Measurements from ENCODE around the gene RGS12. TPM values are rescaled to one million over a fixed set of nuclear protein-coding genes. Genes with fewer than 3 reads are reported as not detected.

RGS12 gene
- total RNA-seq, 4 donors from 2014 or later, result 20.4 to 86.1 (median 34.1) TPM

DNA sequence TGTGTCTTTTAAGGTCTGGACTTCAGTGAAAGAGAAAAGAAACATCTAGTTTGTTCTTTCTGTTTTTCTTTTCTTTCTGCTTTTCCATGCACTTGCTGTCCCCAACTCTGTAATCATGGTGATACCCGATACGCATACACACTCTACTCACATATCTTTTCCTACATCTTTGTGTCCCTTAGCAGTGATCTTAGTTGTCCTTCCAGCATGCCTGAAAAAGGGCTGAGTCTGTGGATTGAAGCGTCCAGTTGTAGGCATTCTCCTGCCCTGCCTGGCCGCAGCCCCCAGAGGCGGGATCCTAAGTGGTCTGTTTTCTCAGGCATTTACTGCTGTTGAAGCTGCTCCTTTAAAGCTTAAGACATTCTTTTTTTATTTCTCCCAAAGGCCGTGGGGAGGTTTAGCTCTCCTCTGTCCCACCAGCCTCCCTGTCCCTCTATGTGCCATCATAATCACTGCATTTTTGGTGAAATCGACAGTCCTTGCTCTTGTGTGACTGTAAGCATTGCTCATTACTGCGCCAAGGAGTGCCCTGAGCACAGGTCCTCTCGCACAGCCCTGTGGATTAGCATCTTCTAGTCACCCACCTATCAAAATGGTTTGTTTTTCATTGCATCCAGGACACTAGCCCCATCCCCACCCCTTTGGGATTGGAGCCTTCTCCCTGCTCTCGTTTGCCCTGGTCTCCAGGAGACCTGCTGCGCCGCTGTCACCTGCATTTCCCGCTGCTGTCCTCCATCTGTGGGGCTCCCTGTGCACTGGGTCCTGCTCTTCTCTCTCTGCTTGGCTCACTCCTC lies 4.4 kb downstream of the RGS12 start:
- TF ChIP-seq, protein P1, sequence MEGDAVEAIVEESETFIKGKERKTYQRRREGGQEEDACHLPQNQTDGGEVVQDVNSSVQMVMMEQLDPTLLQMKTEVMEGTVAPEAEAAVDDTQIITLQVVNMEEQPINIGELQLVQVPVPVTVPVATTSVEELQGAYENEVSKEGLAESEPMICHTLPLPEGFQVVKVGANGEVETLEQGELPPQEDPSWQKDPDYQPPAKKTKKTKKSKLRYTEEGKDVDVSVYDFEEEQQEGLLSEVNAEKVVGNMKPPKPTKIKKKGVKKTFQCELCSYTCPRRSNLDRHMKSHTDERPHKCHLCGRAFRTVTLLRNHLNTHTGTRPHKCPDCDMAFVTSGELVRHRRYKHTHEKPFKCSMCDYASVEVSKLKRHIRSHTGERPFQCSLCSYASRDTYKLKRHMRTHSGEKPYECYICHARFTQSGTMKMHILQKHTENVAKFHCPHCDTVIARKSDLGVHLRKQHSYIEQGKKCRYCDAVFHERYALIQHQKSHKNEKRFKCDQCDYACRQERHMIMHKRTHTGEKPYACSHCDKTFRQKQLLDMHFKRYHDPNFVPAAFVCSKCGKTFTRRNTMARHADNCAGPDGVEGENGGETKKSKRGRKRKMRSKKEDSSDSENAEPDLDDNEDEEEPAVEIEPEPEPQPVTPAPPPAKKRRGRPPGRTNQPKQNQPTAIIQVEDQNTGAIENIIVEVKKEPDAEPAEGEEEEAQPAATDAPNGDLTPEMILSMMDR (IDR thresholded peaks at IDR 0.05; ENCODE audit: low read depth), result no peak

DNA sequence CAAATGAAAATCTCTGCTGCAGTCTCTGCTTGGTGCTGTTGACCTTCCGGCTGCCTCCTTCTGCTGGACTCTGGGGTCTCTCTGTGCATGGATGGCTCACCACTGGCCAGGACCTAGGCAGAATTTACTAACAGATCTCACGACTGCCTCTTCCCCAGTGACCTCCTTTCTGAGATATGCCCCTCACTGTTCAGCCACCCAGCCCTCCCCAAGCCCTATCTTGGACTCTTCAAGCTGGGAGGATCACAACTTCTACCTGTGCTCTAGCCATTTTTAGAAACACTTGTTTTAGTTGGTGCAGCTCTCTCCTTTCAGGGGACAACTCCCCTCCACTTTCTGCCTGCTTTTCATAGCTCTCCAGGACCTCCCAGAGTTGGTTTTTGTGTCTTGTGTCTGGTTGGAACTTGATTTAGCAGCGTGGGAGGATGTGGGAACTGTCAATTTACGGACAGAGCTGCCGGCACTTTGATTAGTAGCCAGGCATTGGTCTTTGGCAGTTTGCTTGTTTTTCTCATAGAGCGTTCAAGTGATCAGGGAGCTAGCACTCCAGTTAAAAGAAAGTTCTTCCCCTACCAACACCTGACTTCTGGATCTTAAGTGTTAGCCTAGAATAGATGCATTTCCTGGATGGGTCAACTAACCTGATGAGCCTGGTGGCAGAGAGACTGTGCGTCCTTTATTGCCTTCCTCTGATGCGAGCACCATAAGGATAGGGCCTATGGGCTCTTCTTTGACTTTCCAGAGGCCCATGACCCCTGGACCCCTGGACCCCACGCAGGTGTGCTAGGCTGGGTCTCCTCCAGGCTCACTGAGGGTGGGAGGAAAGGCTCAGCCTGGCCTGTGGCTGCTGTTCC lies 6.5 kb downstream of the RGS12 start:
- TF ChIP-seq, protein P1 (IDR thresholded peaks at IDR 0.05; ENCODE audit: low read depth), result no peak

DNA sequence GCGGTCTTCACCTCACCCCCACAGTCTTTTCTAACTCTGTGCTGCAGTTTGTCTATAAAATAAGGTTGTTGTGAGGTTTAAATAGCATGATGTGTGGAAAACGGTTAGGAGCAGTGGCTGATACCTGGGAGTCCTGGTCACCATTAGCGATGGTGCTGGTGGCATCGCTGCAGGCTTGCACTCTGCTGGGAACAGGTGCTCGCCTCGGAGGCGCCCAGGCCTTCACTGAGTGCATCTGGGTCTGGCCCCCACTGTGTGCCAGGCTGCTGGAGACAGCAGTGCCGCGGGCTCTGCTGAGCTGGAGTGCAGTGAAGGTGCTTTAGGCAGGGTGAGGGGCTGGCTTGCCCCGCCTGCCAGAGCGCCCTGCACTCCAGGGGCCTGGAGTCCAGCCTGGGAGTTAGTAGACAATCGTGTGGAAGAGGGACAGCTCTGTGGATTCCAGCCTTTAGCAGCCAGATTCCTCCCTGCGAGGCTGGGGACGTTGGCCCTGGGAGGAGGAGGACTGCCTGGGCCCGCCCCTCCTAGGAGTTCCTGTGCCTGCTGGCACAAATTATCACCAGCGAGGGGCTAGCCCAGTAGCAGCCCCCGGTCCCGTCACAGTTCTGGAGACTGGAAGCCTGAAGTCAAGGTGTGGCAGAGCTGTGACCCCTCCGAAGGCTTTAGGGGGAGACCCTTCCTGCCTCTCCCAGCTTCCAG lies 7.3 kb downstream of the RGS12 start:
- TF ChIP-seq, protein P1 (IDR thresholded peaks at IDR 0.05; ENCODE audit: low read depth), result no peak

DNA sequence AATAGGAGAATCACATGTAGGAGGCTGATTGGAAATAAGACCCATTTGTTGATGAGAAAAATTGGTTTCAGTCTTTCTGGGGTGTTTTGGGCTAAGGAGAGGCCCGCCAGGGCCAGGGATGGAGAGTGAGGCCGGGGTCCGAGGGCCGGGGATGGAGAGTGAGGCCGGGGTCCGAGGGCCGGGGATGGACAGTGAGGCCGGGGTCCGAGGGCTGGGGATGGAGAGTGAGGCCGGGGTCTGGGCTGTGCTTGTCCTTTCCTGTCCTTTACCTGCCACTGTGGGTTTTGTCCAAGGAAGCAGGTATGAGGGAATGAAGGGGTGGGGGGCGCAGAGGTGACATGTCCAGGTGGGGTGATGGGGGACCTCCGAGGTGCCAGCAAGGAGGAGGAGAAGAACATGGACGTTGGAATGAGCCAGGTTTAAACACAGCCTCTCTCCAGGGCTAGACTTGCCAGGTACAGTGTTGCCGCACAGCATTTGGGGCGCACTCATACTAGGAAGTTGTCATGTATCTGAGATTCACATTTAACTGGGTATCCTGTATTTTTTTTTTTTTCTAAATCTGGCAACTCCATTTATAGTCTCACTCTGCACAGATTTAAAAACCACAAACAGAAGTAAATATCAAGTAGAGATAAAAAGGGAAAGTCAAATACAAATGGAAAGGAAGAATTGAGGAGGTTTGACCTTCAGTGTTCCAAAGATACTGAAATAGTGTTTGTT lies 8.8 kb downstream of the RGS12 start:
- TF ChIP-seq, protein P1 (IDR thresholded peaks at IDR 0.05; ENCODE audit: low read depth), result no peak

DNA sequence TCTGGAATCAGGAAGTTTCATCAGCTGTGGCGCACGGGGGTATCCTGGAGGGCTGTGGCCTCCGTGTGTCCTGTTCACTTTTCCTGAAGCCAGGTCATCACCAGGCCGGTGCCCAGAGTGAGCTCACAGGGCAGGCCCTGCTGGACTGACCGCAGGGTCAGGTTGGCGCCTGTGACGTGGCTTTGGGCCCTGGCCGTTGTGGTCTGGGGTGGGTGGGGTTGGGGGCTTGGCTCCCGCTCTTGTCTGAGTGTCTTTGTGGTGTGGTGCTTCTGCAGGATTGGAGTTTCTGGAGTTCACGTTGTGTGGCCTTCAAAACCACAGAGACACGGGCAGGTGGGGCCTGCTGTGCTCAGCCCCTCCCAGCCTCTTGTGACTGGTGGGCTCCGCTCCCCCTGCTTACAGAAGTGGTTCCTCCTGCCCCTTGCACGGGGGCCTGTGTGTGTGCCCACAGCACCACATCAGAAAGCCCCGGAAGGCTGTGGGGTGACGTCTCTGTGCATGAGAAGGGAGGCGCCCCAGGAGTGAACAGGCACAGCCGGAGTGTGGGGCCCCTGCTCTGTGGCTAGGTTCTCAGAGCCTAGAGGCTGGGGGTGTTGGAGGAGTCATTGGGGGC lies 9.5 kb downstream of the RGS12 start:
- TF ChIP-seq, protein P1 (IDR thresholded peaks at IDR 0.05; ENCODE audit: low read depth), result no peak

DNA sequence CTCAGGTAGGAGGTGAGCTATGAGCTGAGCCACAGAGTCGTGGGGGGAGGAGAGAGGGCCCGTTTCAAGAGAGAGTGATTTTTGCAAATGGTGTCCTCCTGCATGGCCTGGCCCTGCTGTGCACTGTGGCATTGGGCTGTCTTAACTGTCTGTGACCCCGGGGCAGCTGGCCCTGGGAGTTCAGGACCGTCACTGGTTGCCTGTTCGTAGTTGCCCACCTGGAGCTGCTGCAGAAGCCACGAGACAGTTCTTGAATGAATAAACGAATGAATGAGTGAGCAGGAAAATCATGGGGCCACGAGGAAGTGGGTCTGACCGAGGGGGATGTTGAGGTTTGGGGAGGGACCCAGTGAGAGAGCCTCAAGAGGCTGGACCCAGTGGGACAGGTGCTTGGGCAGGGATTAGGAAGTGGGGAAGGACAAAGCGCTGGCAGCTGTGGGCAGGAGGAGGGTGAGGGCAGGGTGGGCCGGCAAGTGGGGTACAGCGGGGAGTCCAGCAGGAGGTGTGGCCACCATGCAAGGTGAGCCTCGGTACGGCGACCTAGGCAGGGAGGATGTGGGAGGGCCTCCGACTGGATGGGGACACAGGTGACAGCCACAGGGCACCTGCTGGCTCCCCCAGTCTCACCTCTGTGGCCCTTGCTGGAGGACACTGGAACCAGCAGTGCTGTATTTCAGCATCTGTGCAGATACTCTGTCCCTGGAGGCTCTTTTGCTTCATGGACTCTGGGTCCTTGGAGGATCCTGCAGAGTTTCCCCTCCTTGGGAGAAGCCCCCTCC lies 10.2 kb downstream of the RGS12 start:
- TF ChIP-seq, protein P1 (IDR thresholded peaks at IDR 0.05; ENCODE audit: low read depth), result no peak

Data from subcutaneous adipose tissue (tissue), 4 donors.